HUES64 (cell line): ENCODE results near the gene CALHM1.
"Not testable (repeated sequence)": the region's sequence is repeated elsewhere in the genome, so short reads cannot be mapped to it uniquely, and the experiment has no call there.

Source experiments
- H3K27ac ChIP-seq: 2 replicates; pipeline ENCODE4 v1.7.0; 2013; ENCODE audit warnings: low read depth, low read length, inconsistent platforms
- H3K27me3 ChIP-seq: 2 replicates; pipeline ENCODE4 v1.6.1; 2013; ENCODE audit warnings: mild to moderate bottlenecking, low read length; ENCODE audit not compliant: insufficient read depth
- H3K36me3 ChIP-seq: 2 replicates; pipeline ENCODE4 v1.6.1; 2013; ENCODE audit warnings: mild to moderate bottlenecking, low read length; ENCODE audit not compliant: insufficient read depth
- H3K4me1 ChIP-seq: 2 replicates; pipeline ENCODE4 v1.6.1; 2013; ENCODE audit warnings: mild to moderate bottlenecking, low read length, moderate library complexity; ENCODE audit not compliant: insufficient read depth
- H3K4me3 ChIP-seq: 2 replicates; pipeline ENCODE4 v1.5.1; 2013; ENCODE audit warnings: mild to moderate bottlenecking, low read length, moderate library complexity
- H3K9ac ChIP-seq: 2 replicates; pipeline ENCODE4 v1.6.1; 2013; ENCODE audit warnings: mild to moderate bottlenecking, low read depth, low read length
- H3K9me3 ChIP-seq: 2 replicates; pipeline ENCODE4 v1.6.1; 2013; ENCODE audit warnings: low read depth, low read length; ENCODE audit not compliant: insufficient read depth
- WGBS: fragments of 150-250, 120-280 bp; methylation state at CpG from one replicate; pipeline ENCODE4 v1.1.7; 2013; ENCODE audit warnings: missing lambda C conversion rate; 5-methylcytosine and 5-hydroxymethylcytosine counted together

CALHM1 gene

DNA sequence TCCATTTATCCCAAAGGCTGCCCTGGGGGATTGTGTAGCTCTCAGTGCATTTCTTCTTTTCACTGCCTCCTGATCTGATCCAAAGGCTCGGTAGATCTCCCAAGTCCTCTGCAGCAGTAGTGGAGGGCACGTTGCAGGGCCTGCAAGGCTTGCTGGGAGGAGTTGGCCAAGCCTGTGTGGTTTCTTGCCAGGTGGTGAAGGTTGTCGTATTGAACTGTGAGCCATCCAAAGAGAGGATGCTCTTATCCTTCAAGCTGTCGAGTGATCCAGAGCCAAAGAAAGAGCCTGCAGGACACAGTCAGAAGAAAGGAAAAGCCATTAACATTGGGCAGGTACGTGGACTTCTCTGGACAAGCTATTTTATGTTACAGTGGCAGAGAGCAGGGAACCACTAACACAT is 41.1 kb downstream of the CALHM1 start:
- Histone ChIP-seq H3K36me3 (peaks cover 95% of the 10 kb centered on the region), H3K9me3 (no peaks in the 10 kb centered on the region), H3K27ac (no peak overlapping the region), H3K9ac (no peak overlapping the region), H3K27me3 (no peaks in the 10 kb centered on the region), H3K4me1 (no peaks in the 10 kb centered on the region), H3K4me3 (no peak overlapping the region)
- 93% methylated on average over 5 of the region's 5 CpGs for WGBS

DNA sequence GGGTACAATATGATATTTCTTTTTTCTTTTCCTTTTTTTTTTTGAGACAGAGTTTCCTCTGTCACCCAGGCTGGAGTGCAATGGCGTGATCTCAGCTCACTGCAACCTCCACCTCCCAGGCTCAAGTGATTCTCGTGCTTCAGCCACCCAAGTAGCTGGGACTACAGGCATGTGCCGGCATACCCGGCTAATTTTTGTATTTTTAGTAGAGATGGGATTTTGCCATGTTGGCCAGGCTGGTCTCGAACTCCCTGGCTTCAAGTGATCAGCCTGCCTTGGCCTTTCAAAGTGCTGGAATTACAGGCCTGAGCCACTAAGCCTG is 41.6 kb downstream of the CALHM1 start:
- H3K9ac ChIP-seq, H3K27me3 ChIP-seq, H3K4me3 ChIP-seq, H3K27ac ChIP-seq, H3K9me3 ChIP-seq, H3K4me1 ChIP-seq: not testable (repeated sequence)
- peaks cover 95% of the 10 kb centered on the region for H3K36me3 ChIP-seq
- WGBS = 94% methylated on average over 5 of the region's 5 CpGs

DNA sequence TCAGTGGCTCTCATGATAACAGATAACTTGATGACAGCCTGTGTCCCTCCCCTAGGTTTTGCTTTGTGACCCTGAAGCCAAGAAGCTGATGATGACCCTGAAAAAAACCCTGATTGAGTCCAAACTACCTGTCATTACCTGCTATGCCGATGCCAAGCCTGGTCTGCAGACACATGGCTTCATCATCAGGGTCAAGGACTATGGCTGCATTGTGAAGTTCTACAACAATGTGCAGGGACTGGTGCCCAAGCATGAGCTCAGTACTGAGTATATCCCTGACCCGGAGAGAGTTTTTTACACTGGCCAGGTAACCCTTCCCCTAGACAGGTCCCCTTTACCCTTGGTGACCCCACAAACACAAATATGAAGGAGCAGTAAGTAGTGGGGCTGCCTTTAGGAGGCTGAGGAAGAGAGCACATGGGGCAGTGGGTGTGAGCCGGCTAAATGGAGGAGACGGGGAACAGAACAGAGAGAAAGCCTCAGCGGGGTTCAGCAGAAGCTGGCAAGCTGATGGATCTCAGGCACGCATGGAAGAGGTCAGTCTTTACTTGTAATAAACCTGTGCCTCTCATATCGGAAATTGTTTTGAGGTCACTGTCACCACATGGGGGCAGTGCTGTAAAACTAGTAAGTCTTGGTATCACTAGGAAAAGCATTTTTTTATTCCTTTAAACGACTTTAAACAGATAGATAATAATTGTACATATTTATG is 42.1 kb downstream of the CALHM1 start:
- H3K36me3 ChIP-seq = peaks cover 98% of the 10 kb centered on the region
- 92% methylated on average over 7 of the region's 8 CpGs for WGBS
- H3K9ac ChIP-seq = no peak overlapping the region
- H3K9me3 ChIP-seq = no peaks in the 10 kb centered on the region
- no peaks in the 10 kb centered on the region for H3K27me3 ChIP-seq
- H3K4me3 ChIP-seq = no peak overlapping the region
- no peaks in the 10 kb centered on the region for H3K4me1 ChIP-seq
- H3K27ac ChIP-seq = no peak overlapping the region

DNA sequence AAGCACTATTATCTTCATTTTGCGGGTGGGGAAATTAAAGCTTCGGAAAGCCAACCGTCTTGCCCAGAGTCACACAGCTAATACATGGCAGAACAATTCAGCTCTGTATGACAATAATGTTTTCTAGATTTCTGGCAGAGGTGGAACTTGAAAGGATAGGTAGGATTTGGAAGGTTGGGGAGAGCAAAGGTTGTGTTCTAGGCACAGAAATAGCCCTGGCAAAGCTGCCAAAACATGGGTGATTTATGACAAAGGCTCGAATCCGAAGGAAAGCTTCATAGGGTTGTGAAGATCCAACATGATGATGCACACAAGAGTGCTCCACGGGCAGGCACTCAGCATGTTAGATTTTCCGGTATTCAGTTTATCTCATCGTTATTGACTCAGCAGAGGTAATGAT is 43.1 kb downstream of the CALHM1 start:
- H3K27me3 ChIP-seq = no peaks in the 10 kb centered on the region
- H3K36me3 ChIP-seq = peaks cover 100% of the 10 kb centered on the region
- no peak overlapping the region for H3K27ac ChIP-seq
- H3K9me3 ChIP-seq = no peaks in the 10 kb centered on the region
- H3K4me1 ChIP-seq = no peaks in the 10 kb centered on the region
- H3K4me3 ChIP-seq = no peak overlapping the region
- no peak overlapping the region for H3K9ac ChIP-seq
- 95% methylated on average over 8 of the region's 8 CpGs for WGBS

DNA sequence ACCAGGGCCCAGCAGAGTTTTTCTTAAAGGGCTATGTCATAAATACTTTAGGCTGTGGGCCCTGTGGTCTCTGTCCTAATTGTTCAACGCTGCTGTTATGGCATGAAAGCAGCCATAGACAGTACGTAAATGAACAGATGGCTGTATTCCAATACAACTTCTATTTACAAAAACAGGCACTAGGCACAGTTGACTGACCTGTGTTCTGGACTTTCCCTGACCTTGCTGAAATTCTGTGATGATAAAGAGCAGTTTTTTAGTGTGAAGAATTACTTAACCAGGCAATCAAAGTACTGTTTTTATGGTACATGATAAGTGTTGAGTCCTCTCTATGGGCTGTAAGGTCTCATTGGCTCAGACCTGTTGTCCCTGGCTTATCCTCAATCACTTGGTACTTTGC is 45.1 kb downstream of the CALHM1 start:
- Histone ChIP-seq H3K27ac (no peak overlapping the region), H3K4me3 (no peak overlapping the region), H3K36me3 (peaks cover 100% of the 10 kb centered on the region), H3K9ac (no peak overlapping the region), H3K4me1 (no peaks in the 10 kb centered on the region), H3K9me3 (no peaks in the 10 kb centered on the region), H3K27me3 (no peaks in the 10 kb centered on the region)
- WGBS = 100% methylated on average over 2 of the region's 2 CpGs
